GM13976 (cell line): Measurements from ENCODE around the gene TSSK3.

Experiments
- DNase-seq: peaks from one replicate; pipeline ENCODE4 v3.0.0; 2012; ENCODE audit warnings: low spot score
- CTCF ChIP-seq: IDR thresholded peaks from 2 replicates; pipeline ENCODE4 v1.5.1; 2012; ENCODE audit warnings: borderline replicate concordance, mild to moderate bottlenecking; ENCODE audit not compliant: insufficient read depth; ENCODE audit errors: extremely low read depth, missing control alignments, control extremely low read depth
- in situ Hi-C: fragments of 300-500 bp; cut with MboI; formaldehyde crosslinking; loops from one replicate; pipeline ENCODE4 v1.12.0; 2022; ENCODE audit warnings: low sequenced_read_pairs, mixed read lengths, inconsistent platforms; ENCODE audit not compliant: unreplicated experiment

Gene TSSK3

GRCh38 chr1:32349211-32349708, 13.1 kb upstream of the TSSK3 start:
- no peak for TF ChIP-seq CTCF
- DNase-seq: no peak
- in situ Hi-C loops: no loop called here

- in situ Hi-C loops: no loop called here
- DNase-seq: peak; percentile 89
- TF ChIP-seq CTCF: peak; percentile 38
These were observed 11.4 kb upstream of the TSSK3 start for GRCh38 chr1:32350785-32351398.

GRCh38 chr1:32351399-32352238, 10.7 kb upstream of the TSSK3 start:
- in situ Hi-C loops: no loop called here
- no peak for TF ChIP-seq CTCF
- peak; percentile 99 for DNase-seq

GRCh38 chr1:32352239-32352745, 10.0 kb upstream of the TSSK3 start:
- DNase-seq: no peak
- no peak for TF ChIP-seq CTCF
- in situ Hi-C loops: no loop called here

GRCh38 chr1:32352831-32353383, 9.4 kb upstream of the TSSK3 start:
- in situ Hi-C loops: no loop called here
- no peak for DNase-seq
- no peak for TF ChIP-seq CTCF

GRCh38 chr1:32353431-32353830, 8.9 kb upstream of the TSSK3 start:
- in situ Hi-C loops: no loop called here
- DNase-seq: no peak
- no peak for TF ChIP-seq CTCF
